ENCODE measurements around the gene ARID5A. TPM values are rescaled to one million over a fixed set of nuclear protein-coding genes. Genes with fewer than 3 reads are reported as not detected.
A peak's percentile ranks its signal among the peaks of the same experiment; 100 is the strongest.

Gene ARID5A
- total RNA-seq, 1 experiment from 2014 or later, result 13.9 TPM

- TF ChIP-seq, protein P1, sequence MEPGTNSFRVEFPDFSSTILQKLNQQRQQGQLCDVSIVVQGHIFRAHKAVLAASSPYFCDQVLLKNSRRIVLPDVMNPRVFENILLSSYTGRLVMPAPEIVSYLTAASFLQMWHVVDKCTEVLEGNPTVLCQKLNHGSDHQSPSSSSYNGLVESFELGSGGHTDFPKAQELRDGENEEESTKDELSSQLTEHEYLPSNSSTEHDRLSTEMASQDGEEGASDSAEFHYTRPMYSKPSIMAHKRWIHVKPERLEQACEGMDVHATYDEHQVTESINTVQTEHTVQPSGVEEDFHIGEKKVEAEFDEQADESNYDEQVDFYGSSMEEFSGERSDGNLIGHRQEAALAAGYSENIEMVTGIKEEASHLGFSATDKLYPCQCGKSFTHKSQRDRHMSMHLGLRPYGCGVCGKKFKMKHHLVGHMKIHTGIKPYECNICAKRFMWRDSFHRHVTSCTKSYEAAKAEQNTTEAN (CRISPR knock-in tag; IDR thresholded peaks at IDR 0.05), result no peak
- TF ChIP-seq E2F5 (CRISPR knock-in tag; IDR thresholded peaks at IDR 0.05) (peak; percentile 49; the same call in 1 of the 2 replicates), E2F4 (CRISPR knock-in tag; IDR thresholded peaks at IDR 0.05; ENCODE audit: borderline replicate concordance, low read depth) (no peak), CTCF (IDR thresholded peaks at IDR 0.05) (peak; percentile 93; the same call in 1 of the 2 replicates), GRHL2 (CRISPR knock-in tag; IDR thresholded peaks at IDR 0.05; ENCODE audit: insufficient replicate concordance, severe bottlenecking) (no peak), TP53 (CRISPR knock-in tag; IDR thresholded peaks at IDR 0.05) (no peak), GABPB1 (CRISPR knock-in tag; IDR thresholded peaks at IDR 0.05) (peak; percentile 61), ZNF121 (CRISPR knock-in tag; IDR thresholded peaks at IDR 0.05) (no peak), ZNF396 (CRISPR knock-in tag; IDR thresholded peaks at IDR 0.05; ENCODE audit: borderline replicate concordance) (no peak), ZNF416 (CRISPR knock-in tag; IDR thresholded peaks at IDR 0.05) (no peak), STAT6 (CRISPR knock-in tag; conservative IDR thresholded peaks at IDR 0.05; ENCODE audit: low read depth) (no peak), MAX (CRISPR knock-in tag; IDR thresholded peaks at IDR 0.05) (peak; percentile 91), ZNF317 (CRISPR knock-in tag; IDR thresholded peaks at IDR 0.05; ENCODE audit: borderline replicate concordance, low read depth) (no peak), RELA (CRISPR knock-in tag; IDR thresholded peaks at IDR 0.05; ENCODE audit: borderline replicate concordance) (0 out of 2 replicates have a peak, but pooled peaks have one; percentile 14), ETV6 (CRISPR knock-in tag; IDR thresholded peaks at IDR 0.05) (no peak), PRRX2 (CRISPR knock-in tag; IDR thresholded peaks at IDR 0.05) (no peak), ZNF232 (CRISPR knock-in tag; IDR thresholded peaks at IDR 0.05) (no peak), USF1 (CRISPR knock-in tag; IDR thresholded peaks at IDR 0.05) (peak; percentile 32; the same call in 1 of the 2 replicates), CBFB (CRISPR knock-in tag; IDR thresholded peaks at IDR 0.05; ENCODE audit: low read depth) (0 out of 2 replicates have a peak, but pooled peaks have one; percentile 49), SMAD4 (CRISPR knock-in tag; IDR thresholded peaks at IDR 0.05) (0 out of 2 replicates have a peak, but pooled peaks have one; percentile 32), TEAD4 (CRISPR knock-in tag; IDR thresholded peaks at IDR 0.05) (no peak), ZNF671 (CRISPR knock-in tag; IDR thresholded peaks at IDR 0.05) (no peak)
- TF ChIP-seq, protein P2, sequence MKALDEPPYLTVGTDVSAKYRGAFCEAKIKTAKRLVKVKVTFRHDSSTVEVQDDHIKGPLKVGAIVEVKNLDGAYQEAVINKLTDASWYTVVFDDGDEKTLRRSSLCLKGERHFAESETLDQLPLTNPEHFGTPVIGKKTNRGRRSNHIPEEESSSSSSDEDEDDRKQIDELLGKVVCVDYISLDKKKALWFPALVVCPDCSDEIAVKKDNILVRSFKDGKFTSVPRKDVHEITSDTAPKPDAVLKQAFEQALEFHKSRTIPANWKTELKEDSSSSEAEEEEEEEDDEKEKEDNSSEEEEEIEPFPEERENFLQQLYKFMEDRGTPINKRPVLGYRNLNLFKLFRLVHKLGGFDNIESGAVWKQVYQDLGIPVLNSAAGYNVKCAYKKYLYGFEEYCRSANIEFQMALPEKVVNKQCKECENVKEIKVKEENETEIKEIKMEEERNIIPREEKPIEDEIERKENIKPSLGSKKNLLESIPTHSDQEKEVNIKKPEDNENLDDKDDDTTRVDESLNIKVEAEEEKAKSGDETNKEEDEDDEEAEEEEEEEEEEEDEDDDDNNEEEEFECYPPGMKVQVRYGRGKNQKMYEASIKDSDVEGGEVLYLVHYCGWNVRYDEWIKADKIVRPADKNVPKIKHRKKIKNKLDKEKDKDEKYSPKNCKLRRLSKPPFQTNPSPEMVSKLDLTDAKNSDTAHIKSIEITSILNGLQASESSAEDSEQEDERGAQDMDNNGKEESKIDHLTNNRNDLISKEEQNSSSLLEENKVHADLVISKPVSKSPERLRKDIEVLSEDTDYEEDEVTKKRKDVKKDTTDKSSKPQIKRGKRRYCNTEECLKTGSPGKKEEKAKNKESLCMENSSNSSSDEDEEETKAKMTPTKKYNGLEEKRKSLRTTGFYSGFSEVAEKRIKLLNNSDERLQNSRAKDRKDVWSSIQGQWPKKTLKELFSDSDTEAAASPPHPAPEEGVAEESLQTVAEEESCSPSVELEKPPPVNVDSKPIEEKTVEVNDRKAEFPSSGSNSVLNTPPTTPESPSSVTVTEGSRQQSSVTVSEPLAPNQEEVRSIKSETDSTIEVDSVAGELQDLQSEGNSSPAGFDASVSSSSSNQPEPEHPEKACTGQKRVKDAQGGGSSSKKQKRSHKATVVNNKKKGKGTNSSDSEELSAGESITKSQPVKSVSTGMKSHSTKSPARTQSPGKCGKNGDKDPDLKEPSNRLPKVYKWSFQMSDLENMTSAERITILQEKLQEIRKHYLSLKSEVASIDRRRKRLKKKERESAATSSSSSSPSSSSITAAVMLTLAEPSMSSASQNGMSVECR (CRISPR knock-in tag; IDR thresholded peaks at IDR 0.05; ENCODE audit: borderline replicate concordance), result no peak
- TF ChIP-seq, protein P3, sequence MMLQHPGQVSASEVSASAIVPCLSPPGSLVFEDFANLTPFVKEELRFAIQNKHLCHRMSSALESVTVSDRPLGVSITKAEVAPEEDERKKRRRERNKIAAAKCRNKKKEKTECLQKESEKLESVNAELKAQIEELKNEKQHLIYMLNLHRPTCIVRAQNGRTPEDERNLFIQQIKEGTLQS (CRISPR knock-in tag; conservative IDR thresholded peaks at IDR 0.05), result no peak
Measured at GRCh38 chr2:96509114-96509846, 27.3 kb upstream of the ARID5A start (continued).
